ENCODE measurements around the gene ANKDD1A.

The ANKDD1A gene

DNA sequence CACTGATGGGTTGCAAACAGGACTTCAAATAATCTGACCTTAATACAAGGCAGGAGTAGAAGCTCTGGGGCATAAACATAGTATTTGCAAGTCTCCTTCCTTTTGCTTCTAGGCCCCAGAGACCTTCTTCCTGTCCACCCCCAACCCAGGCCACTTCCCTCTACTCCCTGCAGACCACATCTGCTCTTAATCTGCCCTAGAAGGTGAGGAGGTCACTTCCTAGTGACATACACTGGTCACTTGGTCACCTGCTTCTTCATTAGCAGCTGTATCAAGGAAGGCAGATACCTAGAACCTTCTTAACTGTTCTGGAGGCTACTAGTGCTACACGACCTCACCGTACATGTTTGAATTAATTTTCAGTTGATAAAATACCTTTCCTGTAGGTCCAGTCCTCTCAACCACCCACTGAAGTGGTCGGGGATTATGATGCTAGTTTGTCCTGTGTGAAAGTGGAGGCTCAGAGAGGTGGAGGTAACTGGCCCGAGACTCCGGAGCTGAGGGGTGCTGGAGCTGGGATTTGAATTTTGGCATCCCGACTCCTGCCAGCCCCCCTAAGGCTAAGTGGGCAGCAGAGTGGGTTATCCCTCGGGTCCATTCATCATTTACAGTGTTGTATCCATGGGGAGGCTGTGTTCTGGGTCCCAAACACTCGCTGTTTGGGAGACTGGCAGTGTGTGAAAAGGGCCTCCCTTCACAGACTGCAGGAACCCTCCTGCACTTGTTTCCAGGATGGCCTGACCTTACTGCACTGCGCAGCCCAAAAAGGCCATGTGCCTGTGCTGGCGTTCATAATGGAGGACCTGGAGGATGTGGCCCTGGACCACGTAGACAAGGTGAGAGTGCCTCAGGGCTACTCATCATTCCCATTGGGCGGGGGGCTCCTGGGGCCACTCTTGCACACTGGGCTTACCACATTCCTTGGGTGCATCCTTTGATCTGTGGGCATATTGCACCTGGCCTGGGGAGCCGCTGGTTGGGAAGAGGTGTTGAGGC lies 13.9 kb downstream of the ANKDD1A start:
- DNase-seq = no peak

- no peak for DNase-seq
Measured at GRCh38 chr15:64926661-64927060, 15.0 kb downstream of the ANKDD1A start.

DNA sequence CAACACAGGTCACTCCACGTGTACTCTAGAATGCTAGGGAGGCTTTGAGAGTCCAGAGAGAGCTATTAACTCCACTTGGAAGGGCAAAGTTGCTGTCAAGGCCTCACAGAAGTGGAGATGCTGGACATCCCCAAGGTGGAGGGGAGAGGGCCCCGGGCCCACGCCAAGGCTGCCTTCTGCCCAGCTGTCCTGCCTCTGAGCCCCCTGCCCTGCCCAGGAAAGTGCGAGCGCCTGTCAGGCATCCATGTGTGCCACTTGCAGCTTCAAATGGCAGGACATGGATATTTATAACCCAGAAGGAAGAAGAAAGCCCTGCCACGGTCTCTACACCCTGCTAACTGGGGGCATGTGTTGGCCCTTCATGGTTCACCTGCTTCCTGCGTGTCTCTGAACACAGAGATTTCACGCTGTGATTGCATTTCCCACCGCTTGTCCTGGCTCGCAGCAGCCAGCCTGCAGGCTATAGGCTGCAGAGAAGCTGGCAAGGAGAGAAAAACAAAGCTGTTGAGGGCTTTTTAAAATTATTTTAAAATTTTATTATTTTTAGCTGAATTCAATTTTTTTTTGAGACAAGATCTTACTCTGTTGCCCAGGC lies 17.0 kb downstream of the ANKDD1A start:
- no peak for DNase-seq

- no peak for DNase-seq
Measured at GRCh38 chr15:64930019-64930652, 18.4 kb downstream of the ANKDD1A start.

- no peak for DNase-seq
Measured at GRCh38 chr15:64930778-64931371, 19.2 kb downstream of the ANKDD1A start.

DNA sequence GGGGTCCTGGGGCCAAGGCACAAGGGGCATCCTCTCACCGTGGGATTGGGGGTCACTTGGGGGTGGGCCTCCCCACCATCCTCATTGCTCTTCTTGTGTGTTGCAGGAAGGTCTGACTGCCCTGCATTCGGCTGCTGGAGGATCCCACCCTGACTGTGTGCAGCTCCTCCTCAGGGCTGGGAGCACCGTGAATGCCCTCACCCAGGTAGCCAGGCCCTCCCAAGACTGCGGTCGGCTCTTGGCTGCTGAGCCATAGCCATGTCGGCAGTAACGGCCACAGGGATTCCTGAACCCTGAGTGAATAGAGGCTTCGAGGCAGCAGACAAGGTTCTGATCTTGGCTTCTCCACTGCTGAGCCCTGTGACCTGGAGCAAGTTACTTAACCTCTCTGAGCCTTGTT lies 19.7 kb downstream of the ANKDD1A start:
- DNase-seq = no peak

DNA sequence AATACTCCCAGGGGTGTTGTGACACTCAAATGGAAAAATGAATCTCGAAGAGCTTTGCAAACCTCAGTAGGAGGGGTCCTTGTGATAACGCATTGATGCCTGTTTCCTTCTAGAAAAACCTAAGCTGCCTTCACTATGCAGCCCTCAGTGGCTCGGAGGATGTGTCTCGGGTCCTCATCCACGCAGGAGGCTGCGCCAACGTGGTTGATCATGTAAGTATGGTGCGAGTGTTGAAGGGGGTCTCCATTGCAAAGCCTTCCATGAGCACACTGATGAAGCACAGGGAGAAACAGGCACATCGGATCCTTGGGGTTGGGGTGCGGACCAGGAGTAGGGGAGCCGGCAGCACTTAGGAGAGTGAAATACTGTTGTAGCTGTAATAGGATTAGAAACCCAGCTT lies 22.3 kb downstream of the ANKDD1A start:
- no peak for DNase-seq

- no peak for DNase-seq
Measured at GRCh38 chr15:64938192-64938591, 26.5 kb downstream of the ANKDD1A start.

DNA sequence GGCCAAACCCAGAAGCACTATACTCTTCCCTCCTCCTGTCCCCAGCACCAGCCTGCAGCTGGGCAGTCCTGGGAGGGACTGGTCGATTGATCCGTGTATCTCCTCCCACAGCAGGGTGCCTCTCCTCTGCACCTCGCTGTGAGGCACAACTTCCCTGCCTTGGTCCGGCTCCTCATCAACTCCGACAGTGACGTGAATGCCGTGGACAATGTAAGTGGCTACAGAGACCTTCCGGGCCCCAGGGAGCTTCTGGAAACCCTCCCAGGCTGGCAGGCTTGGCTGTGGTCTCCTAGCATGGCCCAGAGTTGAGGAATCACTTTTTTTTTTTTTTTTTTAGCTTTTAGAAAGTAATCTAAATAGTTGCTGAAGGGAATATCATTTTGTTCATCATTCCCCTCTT lies 30.7 kb downstream of the ANKDD1A start:
- DNase-seq = no peak

GRCh38 chr15:64943512-64944225 lies 32.0 kb downstream of the ANKDD1A start:
- no peak for DNase-seq

GRCh38 chr15:64944961-64945360 lies 33.3 kb downstream of the ANKDD1A start:
- DNase-seq = no peak

GRCh38 chr15:64947211-64947610 lies 35.5 kb downstream of the ANKDD1A start:
- no peak for DNase-seq

- no peak for DNase-seq
Measured at GRCh38 chr15:64948916-64949315, 37.2 kb downstream of the ANKDD1A start.

DNA sequence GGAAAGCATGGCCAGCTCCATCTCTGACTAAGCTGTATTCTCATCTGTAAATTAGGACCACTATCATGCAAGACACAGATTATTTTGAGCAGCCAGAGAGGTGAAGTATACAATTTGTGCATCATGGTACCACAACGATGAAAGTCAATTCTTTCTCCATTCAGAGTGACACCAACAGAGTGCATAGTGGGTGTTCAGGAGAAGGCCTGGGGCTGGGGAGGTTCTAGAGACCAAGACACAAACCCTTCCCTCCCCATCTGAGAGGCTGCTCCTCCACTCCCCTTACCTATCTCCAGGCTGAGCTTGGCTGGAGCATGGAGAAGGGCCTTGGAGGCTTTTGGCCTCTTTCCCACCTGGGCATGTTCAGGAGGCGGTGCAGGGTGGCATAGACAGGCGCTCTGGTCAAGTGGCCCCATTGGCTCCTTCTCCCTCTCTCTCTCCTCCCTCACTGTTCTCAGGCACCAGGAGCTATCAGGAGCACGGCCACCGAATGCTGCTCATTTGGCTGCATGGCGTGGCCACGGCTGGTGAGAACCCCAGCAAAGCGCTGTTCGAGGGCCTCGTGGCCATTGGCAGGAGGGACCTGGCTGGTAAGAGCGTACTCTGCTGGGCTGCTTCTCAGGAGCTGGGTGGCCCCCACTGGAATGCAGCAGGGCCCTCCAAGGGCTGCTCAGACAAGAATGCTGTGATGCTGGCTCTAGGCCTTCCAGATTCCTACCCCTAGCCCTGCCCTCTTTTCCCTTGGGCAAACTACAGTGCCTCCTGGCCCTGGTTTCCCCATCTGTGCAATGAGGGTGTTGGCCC lies 37.9 kb downstream of the ANKDD1A start:
- DNase-seq = no peak

- DNase-seq = no peak
Measured at GRCh38 chr15:64950888-64951287, 39.2 kb downstream of the ANKDD1A start.

- DNase-seq = no peak
Measured at GRCh38 chr15:64951777-64952418, 40.2 kb downstream of the ANKDD1A start.

DNA sequence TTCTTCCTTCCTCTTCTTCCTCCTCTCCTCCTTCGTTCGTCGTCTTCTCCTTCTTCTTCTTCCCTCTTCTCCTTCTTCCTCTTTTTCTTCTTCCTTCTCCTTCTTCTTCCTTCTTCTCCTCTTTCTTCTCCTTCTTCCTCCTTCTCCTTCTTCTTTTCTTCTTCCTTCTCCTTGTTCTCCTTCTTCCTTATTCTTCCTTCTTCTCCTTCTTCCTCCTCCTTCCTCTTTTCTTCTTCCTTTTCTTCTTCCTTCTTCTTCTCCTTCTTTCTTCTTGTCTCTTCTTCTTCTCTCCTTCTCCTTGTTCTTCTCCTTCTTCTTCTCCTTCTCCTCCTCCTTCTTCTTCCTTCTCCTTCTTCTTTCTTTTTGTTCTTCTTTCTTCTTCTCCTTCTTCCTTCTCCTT lies 42.7 kb downstream of the ANKDD1A start:
- DNase-seq = no peak

DNA sequence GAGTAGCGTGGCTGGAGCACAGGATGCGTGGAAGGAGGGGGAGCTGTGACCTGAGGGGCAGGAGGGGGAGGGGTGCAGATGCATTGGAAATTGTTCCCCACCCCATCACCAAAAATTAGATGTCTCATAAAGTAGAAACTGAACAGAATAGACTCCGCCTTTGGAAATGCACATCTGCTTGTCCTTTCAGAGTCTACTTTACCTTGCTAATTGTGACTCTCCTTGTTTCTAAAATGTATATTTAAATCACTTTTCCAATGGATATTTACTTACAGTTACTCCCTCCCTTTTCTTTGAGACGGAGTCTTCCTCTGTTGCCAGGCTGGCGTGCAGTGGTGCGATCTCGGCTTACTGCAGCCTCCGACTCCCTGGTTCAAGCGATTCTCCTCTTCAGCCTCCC lies 47.4 kb downstream of the ANKDD1A start:
- no peak for DNase-seq

DNA sequence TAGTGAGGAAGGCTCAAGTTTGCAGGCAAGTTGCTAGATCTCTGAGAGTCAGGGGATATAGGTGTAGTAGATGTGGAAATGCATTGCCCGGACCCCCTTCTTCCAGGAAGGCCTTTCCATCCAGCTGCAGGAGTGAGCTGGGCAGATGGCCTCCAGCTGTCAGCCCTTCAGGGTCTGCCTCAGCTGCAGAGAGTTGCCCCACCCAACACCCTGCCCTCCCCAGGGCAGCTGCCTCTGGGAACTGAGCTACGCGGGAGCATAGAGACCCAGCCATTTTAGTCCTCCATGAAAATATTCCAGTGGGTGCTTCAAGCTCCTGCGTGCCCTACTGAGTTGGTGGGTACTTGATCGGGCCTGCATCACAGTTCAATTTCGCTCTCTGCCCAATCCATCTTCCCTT lies 48.5 kb downstream of the ANKDD1A start:
- no peak for DNase-seq

- no peak for DNase-seq
Measured at GRCh38 chr15:64961013-64961412, 49.3 kb downstream of the ANKDD1A start.

GRCh38 chr15:64969401-64969800 lies 57.7 kb downstream of the ANKDD1A start:
- no peak for DNase-seq
